CD14-positive monocyte (primary cell): ENCODE data around the gene CTBS. TPM values are rescaled to one million over a fixed set of nuclear protein-coding genes. Genes with fewer than 3 reads are reported as not detected.

Experiments
- DNase-seq, 3 donors: peaks; one replicate each; pipeline ENCODE4 v3.0.0-alpha.2; 2011 to 2022
- H2AFZ ChIP-seq: 2 replicates; pipeline ENCODE4 v1.6.0; 2012; ENCODE audit warnings: mild to moderate bottlenecking, low read depth, low read length, inconsistent platforms; ENCODE audit not compliant: insufficient read depth, poor library complexity, severe bottlenecking
- H3K27ac ChIP-seq, 2 donors: 1 replicate in 1 of 2; 2 replicates in 1 of 2; pipeline ENCODE4 v1.5.1; 2012 to 2013; ENCODE audit warnings: low read length in 2 of 2, control low read depth in 1 of 2, inconsistent platforms in 1 of 2, low read depth in 1 of 2, mild to moderate bottlenecking in 1 of 2
- H3K27me3 ChIP-seq, 2 donors: one replicate each; pipeline versions ENCODE4 v1.6.0 to v1.6.1; 2011 to 2013; ENCODE audit warnings: low read length in 2 of 2; ENCODE audit not compliant: control insufficient read depth in 2 of 2, insufficient read depth in 2 of 2
- H3K36me3 ChIP-seq, 2 donors: replicated peaks in 1 of 2; 1 replicate in 1 of 2; 2 replicates in 1 of 2; pipeline versions ENCODE4 v1.5.1 to v1.6.1; 2012 to 2013; ENCODE audit warnings: low read length in 2 of 2, control low read depth in 1 of 2, inconsistent platforms in 1 of 2, mild to moderate bottlenecking in 1 of 2; ENCODE audit not compliant: insufficient read depth in 2 of 2, control insufficient read depth in 1 of 2
- H3K4me1 ChIP-seq, 2 donors: 1 replicate in 1 of 2; 2 replicates in 1 of 2; pipeline versions ENCODE4 v1.5.1 to v1.6.1; 2012 to 2013; ENCODE audit warnings: low read length in 2 of 2, control low read depth in 1 of 2, inconsistent platforms in 1 of 2, mild to moderate bottlenecking in 1 of 2, moderate library complexity in 1 of 2; ENCODE audit not compliant: insufficient read depth in 2 of 2, control insufficient read depth in 1 of 2
- H3K4me2 ChIP-seq: replicated peaks from 2 replicates; pipeline ENCODE3; 2012; ENCODE audit warnings: low read length, moderate library complexity, mild to moderate bottlenecking; ENCODE audit not compliant: poor library complexity, severe bottlenecking; ENCODE audit errors: extremely low read depth
- H3K4me3 ChIP-seq, 3 experiments: fragments of 200-600 bp in 1 of 3; sonication (generic) in 1 of 3; replicated peaks in 1 of 3; 1 replicate in 2 of 3; 2 replicates in 1 of 3; pipeline ENCODE4 v1.5.1; 2011 to 2013; ENCODE audit warnings: low read length in 3 of 3, mild to moderate bottlenecking in 3 of 3, control low read depth in 2 of 3, low read depth in 2 of 3, inconsistent platforms in 1 of 3, moderate library complexity in 1 of 3
- H3K79me2 ChIP-seq: 2 replicates; pipeline ENCODE4 v1.6.0; 2012; ENCODE audit warnings: mild to moderate bottlenecking, control low read depth, inconsistent platforms, low read length, moderate library complexity; ENCODE audit not compliant: insufficient read depth
- H3K9ac ChIP-seq: 2 replicates; pipeline ENCODE4 v1.6.0; 2017; ENCODE audit warnings: low read length, mild to moderate bottlenecking; ENCODE audit not compliant: insufficient read depth, poor library complexity, severe bottlenecking
- H3K9me3 ChIP-seq, 2 donors: replicated peaks in 1 of 2; 1 replicate in 1 of 2; 2 replicates in 1 of 2; pipeline versions ENCODE4 v1.5.1 to v1.6.1; 2012 to 2013; ENCODE audit warnings: low read length in 2 of 2, control low read depth in 1 of 2; ENCODE audit not compliant: control insufficient read depth in 1 of 2, insufficient read depth in 1 of 2
- H4K20me1 ChIP-seq: 2 replicates; pipeline ENCODE4 v1.6.0; 2012; ENCODE audit warnings: mild to moderate bottlenecking, low read length, control low read depth, moderate library complexity; ENCODE audit not compliant: insufficient read depth
- H3K27ac Mint-ChIP-seq, 7 donors: one replicate each; pipeline ENCODE4 v1.8.0; 2020; ENCODE audit warnings: mild to moderate bottlenecking in 7 of 7, mixed read lengths in 7 of 7, moderate library complexity in 6 of 7, inconsistent platforms in 2 of 7
- H3K27me3 Mint-ChIP-seq, 3 donors: one replicate each; pipeline ENCODE4 v1.8.0; 2021 to 2022; ENCODE audit warnings: low read depth in 3 of 3, mild to moderate bottlenecking in 3 of 3, mixed read lengths in 3 of 3, moderate library complexity in 3 of 3, inconsistent platforms in 1 of 3
- H3K36me3 Mint-ChIP-seq, 2 donors: one replicate each; pipeline ENCODE4 v1.8.0; 2020; ENCODE audit warnings: mixed read lengths in 2 of 2, inconsistent platforms in 1 of 2, mild to moderate bottlenecking in 1 of 2
- H3K4me1 Mint-ChIP-seq: one replicate; pipeline ENCODE4 v1.8.0; 2020; ENCODE audit warnings: mild to moderate bottlenecking, mixed read lengths
- H3K4me3 Mint-ChIP-seq, 2 donors: one replicate each; pipeline ENCODE4 v1.8.0; 2020; ENCODE audit warnings: mild to moderate bottlenecking in 2 of 2, mixed read lengths in 2 of 2, moderate library complexity in 1 of 2
- H3K9me3 Mint-ChIP-seq, 7 donors: one replicate each; pipeline ENCODE4 v1.8.0; 2020 to 2022; ENCODE audit warnings: mixed read lengths in 7 of 7, mild to moderate bottlenecking in 6 of 7, moderate library complexity in 6 of 7, inconsistent platforms in 2 of 7
- WGBS: methylation state at CpG from one replicate; pipeline ENCODE4 v1.1.5; 2013; ENCODE audit warnings: missing lambda C conversion rate; ENCODE audit not compliant: insufficient coverage; 5-methylcytosine and 5-hydroxymethylcytosine counted together
- intact Hi-C, 2 donors: fragments of 100-400 bp; cut with micrococcal nuclease; formaldehyde crosslinking; loops; one replicate each; pipeline versions ENCODE4 v1.15.0 to v1.15.1; 2023
- polyA plus RNA-seq, 3 donors: library from polyadenylated mRNA; depleted of rRNA in 1 of 3; unstranded in 2 of 3; stranded (reverse) in 1 of 3; fragments of 300-500 nt in 2 of 3; fragments of >200 nt in 1 of 3; fragmentation: Illumina TruSeq in 2 of 3; gene quantifications; 1 replicate in 2 of 3; 2 replicates in 1 of 3; pipeline ENCODE4 v1.2.3, GENCODE V29; 2012 to 2021
- TF ChIP-seq, protein P1 (sequence below): fragments of 200-600 bp; IDR thresholded peaks from one replicate; pipeline ENCODE4 v1.8.0; 2022; ENCODE audit warnings: antibody characterized with exemption, mild to moderate bottlenecking

The CTBS gene
- polyA plus RNA-seq, 3 donors = 29.2 to 62.2 (median 44.8) TPM

GRCh38 chr1:84510668-84511067 is 63.6 kb downstream of the CTBS start:
- peaks cover 16 to 17% of the 10 kb centered on the region in 2 donors for H3K36me3 Mint-ChIP-seq
- no peaks in the 10 kb centered on the region for H3K4me1 Mint-ChIP-seq
- no peak overlapping the region for H3K4me2 ChIP-seq
- H3K9me3 Mint-ChIP-seq = peaks cover 0 to 9% (median 5%) of the 10 kb centered on the region in 7 donors
- H3K27me3 Mint-ChIP-seq = no peaks in the 10 kb centered on the region
- H3K27ac ChIP-seq = no peak overlapping the region
- H3K36me3 ChIP-seq = no peaks in the 10 kb centered on the region
- no peak for DNase-seq
- H3K9ac ChIP-seq = no peak overlapping the region
- WGBS = no CpG with 5 or more reads among the region's 3 CpGs
- peak overlapping the region in 1 of 7 donors; percentile 60 for H3K27ac Mint-ChIP-seq
- TF ChIP-seq, protein P1, sequence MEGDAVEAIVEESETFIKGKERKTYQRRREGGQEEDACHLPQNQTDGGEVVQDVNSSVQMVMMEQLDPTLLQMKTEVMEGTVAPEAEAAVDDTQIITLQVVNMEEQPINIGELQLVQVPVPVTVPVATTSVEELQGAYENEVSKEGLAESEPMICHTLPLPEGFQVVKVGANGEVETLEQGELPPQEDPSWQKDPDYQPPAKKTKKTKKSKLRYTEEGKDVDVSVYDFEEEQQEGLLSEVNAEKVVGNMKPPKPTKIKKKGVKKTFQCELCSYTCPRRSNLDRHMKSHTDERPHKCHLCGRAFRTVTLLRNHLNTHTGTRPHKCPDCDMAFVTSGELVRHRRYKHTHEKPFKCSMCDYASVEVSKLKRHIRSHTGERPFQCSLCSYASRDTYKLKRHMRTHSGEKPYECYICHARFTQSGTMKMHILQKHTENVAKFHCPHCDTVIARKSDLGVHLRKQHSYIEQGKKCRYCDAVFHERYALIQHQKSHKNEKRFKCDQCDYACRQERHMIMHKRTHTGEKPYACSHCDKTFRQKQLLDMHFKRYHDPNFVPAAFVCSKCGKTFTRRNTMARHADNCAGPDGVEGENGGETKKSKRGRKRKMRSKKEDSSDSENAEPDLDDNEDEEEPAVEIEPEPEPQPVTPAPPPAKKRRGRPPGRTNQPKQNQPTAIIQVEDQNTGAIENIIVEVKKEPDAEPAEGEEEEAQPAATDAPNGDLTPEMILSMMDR = no peak
- H2AFZ ChIP-seq = no peak overlapping the region
- peaks cover 5 to 15% of the 10 kb centered on the region in 2 donors for H3K4me1 ChIP-seq
- peaks cover 20% of the 10 kb centered on the region for H3K79me2 ChIP-seq
- no peaks in the 10 kb centered on the region for H3K9me3 ChIP-seq
- H3K4me3 Mint-ChIP-seq = no peak overlapping the region
- H3K4me3 ChIP-seq = no peak overlapping the region
- no peaks in the 10 kb centered on the region for H3K27me3 ChIP-seq
- intact Hi-C loops = no loop called here
- H4K20me1 ChIP-seq = no peaks in the 10 kb centered on the region

DNA sequence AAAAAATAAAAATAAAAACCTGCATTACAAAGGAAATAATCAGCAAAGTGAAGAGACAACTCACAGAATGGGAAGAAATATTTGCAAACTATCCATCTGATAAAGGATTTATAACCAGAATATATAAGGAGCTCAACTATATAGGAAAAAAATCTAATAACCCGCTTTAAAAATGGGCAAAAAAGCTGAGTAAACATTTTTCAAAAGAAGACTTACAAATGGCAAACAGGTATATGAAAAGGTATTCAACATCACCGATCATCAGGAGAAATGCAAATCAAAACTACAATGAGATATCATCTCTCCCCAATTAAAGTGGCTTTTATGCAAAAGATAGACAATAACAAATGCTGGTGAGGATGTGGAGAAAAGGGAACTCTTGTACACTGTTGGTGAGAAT is 64.1 kb downstream of the CTBS start:
- H3K4me1 Mint-ChIP-seq = no peaks in the 10 kb centered on the region
- H3K27ac ChIP-seq = no peak overlapping the region
- no peaks in the 10 kb centered on the region for H3K27me3 ChIP-seq
- TF ChIP-seq, protein P1 = no peak
- DNase-seq = no peak
- WGBS = no CpG with 5 or more reads among the region's 2 CpGs
- H3K4me1 ChIP-seq = peaks cover 5 to 15% of the 10 kb centered on the region in 2 donors
- H3K79me2 ChIP-seq = peaks cover 25% of the 10 kb centered on the region
- H3K4me2 ChIP-seq = no peak overlapping the region
- H2AFZ ChIP-seq = no peak overlapping the region
- H3K9ac ChIP-seq = no peak overlapping the region
- no peaks in the 10 kb centered on the region for H3K9me3 ChIP-seq
- no peaks in the 10 kb centered on the region for H3K27me3 Mint-ChIP-seq
- H3K36me3 ChIP-seq = no peaks in the 10 kb centered on the region
- intact Hi-C loops = no loop called here
- H4K20me1 ChIP-seq = peaks cover 2% of the 10 kb centered on the region
- peaks cover 16 to 17% of the 10 kb centered on the region in 2 donors for H3K36me3 Mint-ChIP-seq
- no peak overlapping the region for H3K4me3 ChIP-seq
- no peak overlapping the region for H3K27ac Mint-ChIP-seq
- H3K9me3 Mint-ChIP-seq = peaks cover 0 to 9% (median 5%) of the 10 kb centered on the region in 7 donors
- H3K4me3 Mint-ChIP-seq = no peak overlapping the region
